ENCODE measurements around the gene OR14I1.
"Not testable (repeated sequence)": the region's sequence is repeated elsewhere in the genome, so short reads cannot be mapped to it uniquely, and the experiment has no call there.

OR14I1 gene

GRCh38 chr1:248688527-248689298, 13.9 kb downstream of the OR14I1 start:
- DNase-seq (ENCODE audit: extremely low read depth in 1 of 2, low read depth in 1 of 2) = no peak

GRCh38 chr1:248686815-248687214, 15.8 kb downstream of the OR14I1 start:
- no peak for DNase-seq (ENCODE audit: extremely low read depth in 1 of 2, low read depth in 1 of 2)

DNA sequence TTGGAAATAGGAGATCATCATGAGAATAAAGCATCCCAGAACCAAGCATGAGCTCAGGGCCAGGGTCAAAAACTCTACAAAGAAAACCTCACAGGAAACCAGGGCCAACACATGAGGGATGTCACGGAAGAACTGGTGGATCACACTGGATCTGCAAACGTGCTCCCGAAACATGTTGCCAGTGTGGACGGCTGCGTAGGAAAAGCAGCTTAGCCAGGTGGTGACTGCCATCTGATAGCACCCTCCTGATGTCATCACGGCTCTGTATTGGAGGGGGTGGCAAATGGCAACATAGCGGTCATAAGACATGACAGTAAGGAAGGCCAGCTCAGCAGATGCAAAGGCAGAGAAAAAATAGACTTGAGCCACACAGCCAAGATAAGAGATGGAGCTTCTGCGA, 20.9 kb downstream of the OR14I1 start:
- DNase-seq (ENCODE audit: extremely low read depth in 1 of 2, low read depth in 1 of 2) = no peak

DNA sequence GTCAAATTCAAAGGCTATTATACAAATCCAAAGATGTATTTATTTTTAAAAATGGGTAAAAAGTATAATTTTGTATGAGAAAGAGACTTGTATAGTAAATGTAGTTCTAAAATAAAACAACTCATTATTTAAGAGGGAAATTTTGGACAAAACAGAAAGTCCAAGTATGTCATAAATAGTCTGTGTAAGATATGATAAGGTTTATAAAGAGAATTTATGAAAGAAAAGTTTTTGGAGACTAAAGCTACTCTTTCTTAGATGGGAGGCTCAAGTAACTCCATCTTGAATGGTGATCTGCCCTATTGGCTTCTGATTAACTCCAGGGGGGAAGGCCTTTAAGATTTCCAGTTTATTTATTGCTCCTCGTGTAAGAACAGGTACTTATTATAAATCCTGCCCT, 32.6 kb downstream of the OR14I1 start:
- no peak for DNase-seq (ENCODE audit: extremely low read depth in 1 of 2, low read depth in 1 of 2)

- DNase-seq (ENCODE audit: extremely low read depth in 1 of 2, low read depth in 1 of 2) = not testable (repeated sequence)
Measured at GRCh38 chr1:248663453-248664328, 38.9 kb downstream of the OR14I1 start.

DNA sequence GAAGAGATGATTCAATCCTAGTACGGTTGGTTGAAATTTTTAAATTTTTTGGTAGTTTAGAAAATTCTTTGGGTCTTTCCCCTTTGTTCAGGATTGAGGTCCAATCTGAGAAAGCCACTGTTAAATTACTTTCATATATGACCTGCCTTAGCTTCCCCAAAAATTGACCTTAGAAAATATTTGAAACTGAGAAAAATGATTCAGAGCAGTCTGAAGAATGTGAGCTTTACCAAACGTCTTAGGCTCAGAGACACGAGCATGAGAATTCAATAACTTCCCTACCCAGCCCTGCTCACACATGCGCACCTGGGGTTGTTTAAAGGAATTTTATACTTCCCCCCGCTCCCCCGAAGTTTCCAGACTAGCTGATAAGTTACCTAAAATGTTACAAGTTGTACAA, 45.8 kb downstream of the OR14I1 start:
- DNase-seq (ENCODE audit: extremely low read depth in 1 of 2, low read depth in 1 of 2) = not testable (repeated sequence)

DNA sequence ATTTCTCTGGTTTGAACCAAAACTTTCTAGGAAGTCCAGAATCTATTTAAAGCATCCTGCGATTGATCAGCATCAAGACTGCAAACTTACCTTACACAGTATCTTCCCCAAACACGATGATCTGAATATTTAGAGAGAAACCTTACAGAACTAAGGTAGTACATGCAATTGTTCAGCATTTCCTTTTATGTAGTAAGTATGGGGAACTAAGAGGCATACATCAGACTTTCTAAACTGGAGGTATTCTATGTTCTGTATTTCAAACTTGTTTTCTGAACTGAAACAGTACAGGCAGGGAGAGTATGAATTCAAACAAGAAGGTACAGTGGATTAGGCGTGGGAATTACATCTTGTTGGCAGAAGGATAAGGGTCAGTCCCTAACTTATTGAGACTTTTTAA, 47.2 kb downstream of the OR14I1 start, which contains the start of gene OR2T27:
Gene OR2T27, minus strand, starts transcription at position 175 of the 400 bp plus-strand sequence. CDS start 4,644 bp downstream, outside the sequence.
- not testable (repeated sequence) for DNase-seq (ENCODE audit: extremely low read depth in 1 of 2, low read depth in 1 of 2)
